GM18511 (cell line): Measurements from ENCODE around the gene COPZ1.

Experiments used
- ATAC-seq: cut with Tn5 transposase; IDR thresholded peaks from one replicate; pipeline ENCODE4 v1.9.1; 2021; ENCODE audit warnings: mild to moderate bottlenecking, moderate library complexity; ENCODE audit not compliant: unreplicated experiment

COPZ1 gene

DNA sequence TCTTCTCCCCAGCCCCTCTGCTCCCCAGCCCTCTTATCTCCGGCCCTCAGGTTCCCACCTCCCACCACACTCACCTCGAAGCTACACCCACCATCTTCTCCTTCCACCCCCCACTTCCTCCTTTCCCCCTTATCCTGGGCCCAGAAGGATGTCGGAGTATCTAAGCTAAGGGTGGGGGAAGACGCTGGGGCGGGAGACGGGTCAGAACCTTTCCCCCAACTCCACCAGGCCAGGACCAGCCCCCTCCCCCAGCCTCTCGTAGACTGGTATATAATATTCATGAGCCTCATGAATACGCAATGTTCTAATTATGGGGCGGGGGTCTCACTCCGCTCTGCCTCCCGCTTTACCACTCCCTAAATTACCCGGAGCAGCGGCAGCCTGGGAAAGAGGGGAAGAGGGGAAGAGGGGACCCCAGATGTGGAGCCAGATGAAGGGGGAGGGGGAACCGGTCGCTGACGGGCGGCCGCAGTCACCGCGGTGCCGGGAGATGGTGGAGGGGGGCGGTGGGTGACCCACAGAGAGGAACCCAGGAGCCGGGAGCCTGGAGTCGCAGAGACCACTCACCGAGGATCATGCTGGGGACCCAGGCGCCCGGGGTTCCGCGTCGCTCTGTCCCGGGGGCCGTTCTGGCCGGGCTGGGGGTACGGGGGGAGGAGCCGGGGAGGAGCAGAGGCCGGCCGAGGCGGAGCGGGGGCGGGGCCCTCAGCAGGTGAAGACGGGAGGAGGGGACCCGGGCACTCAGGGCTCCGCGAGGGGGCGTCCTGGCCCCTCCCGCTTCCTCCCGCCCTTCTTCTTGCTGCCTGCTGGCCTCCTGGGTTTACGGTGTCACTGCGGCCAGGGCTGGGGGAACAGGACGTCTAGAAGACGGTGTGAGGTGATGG is 66.0 kb downstream of the COPZ1 start:
- peak; percentile 58 for ATAC-seq

- no peak for ATAC-seq
Observed at GRCh38 chr12:54392485-54393206, 67.7 kb downstream of the COPZ1 start.

- no peak for ATAC-seq
Observed at GRCh38 chr12:54393207-54393609, 68.3 kb downstream of the COPZ1 start.

DNA sequence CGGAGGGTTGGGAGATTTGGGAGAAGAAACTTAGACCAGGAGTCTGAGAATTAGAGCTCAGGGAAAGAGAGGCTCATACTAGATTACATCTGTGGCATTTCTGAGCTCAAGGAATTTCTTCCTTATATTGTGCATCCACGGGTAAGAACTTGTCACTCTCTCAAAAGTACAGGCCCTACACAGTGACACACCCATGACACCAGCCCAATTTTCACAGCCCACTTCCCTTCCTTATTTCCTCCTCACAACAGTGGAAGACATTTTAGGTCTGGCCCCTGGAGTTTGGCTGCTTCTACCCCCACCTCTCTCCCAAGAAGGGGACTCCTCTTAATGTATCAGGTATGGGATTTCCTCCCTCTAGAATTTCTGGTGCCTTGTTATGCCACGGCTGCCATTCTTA is 68.8 kb downstream of the COPZ1 start:
- ATAC-seq = no peak

- ATAC-seq = no peak
Observed at GRCh38 chr12:54394281-54394719, 69.4 kb downstream of the COPZ1 start.

DNA sequence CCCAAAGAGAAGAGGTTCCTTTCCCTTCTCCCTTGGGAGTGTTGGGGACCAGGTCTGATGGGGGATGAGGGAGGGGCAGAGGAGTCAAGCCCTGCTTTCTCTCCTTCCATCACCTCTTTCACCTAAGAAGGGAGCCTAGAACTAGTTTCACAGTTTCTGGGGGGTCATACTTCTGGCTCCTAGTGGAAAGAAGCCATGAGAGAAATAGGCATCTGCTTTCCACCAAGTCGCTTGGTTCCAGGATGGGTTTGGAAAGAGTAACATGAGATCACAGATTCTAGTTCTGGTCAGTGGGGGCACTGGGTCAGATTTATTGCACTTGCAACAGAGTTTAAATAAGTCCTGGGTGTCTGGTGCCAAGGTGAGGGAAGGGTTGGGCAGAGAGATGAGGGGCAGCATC is 70.1 kb downstream of the COPZ1 start:
- ATAC-seq = no peak

GRCh38 chr12:54395545-54395944 is 70.6 kb downstream of the COPZ1 start:
- ATAC-seq = no peak

DNA sequence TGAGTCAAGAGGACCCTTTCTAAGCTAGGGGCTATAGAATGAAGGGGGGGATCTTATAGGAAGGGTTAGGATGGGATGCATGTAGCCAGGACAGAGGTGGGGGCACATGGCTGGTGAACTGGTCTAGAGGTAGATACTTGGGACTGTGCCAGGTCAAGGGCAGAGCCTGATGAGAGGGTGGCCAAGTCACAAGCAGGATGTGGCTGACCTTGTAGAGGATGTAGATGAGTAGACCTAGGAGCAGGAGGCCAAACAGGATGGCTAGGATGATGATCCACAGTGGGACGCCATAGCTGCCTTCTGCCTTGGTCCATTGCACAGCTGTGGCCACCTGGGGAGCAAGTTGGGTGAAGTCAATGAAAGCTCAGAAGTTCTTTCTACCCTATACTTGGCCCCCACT is 72.2 kb downstream of the COPZ1 start:
- ATAC-seq = no peak

GRCh38 chr12:54398218-54398617 is 73.3 kb downstream of the COPZ1 start:
- ATAC-seq = no peak

DNA sequence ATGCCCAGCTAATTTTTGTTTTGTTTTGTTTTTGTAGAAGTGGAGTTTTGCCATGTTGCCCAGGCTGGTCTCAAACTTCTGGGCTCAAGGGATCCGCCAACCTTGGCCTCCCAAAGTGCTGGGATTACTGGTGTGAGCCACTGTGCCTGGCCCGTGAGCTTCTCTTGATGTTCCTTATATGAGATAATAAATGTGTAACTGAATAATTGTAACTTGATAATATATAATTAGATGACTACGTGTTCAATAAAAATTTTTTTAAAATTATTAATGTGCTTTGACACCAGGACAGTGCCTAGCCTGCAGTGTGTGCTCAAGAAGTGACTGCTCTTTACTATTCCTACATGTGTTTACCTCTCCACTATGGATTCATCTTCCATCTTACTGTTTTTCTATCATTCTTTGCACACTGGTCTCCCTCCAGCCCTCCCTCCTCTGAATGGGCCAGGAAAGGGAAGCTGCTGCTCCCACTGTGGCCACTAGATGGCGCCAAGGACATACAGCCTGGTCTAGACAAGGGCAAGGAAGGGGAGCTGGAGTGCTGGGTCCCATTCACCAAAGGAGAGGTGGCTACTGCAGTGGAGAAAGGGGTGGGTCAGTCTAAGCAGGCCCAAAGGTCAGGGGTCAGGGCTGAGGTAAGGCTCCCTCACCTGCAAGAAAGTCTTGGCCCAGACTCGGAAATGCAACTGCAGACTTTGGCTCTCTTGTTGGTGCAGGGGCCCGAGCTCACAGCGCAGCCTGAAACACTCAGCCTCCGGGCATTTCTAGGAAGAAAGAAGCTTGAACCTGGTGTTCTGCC is 74.3 kb downstream of the COPZ1 start:
- ATAC-seq = peak; percentile 83

GRCh38 chr12:54401119-54401518 is 76.2 kb downstream of the COPZ1 start:
- ATAC-seq = no peak
